Measurements from ENCODE around the gene RNF166. TPM values are rescaled to one million over a fixed set of nuclear protein-coding genes. Genes with fewer than 3 reads are reported as not detected.

Gene RNF166
- total RNA-seq, 1 experiment from 2014 or later: 17.5 TPM

- no TSS peak for BruUV-seq (replicated peaks)
- no peak for DNase-seq (ENCODE audit: unreplicated experiment)
- Mint-ChIP-seq H3K4me1 (ENCODE audit: insufficient read depth, unreplicated experiment) (no peaks in the 10 kb centered on the region), H3K4me3 (ENCODE audit: unreplicated experiment) (no peak overlapping the region), H3K9me3 (ENCODE audit: unreplicated experiment) (no peaks in the 10 kb centered on the region), H3K27me3 (ENCODE audit: insufficient read depth, unreplicated experiment) (peaks cover 12% of the 10 kb centered on the region), H3K36me3 (ENCODE audit: insufficient read depth, unreplicated experiment) (peaks cover 6% of the 10 kb centered on the region), H3K27ac (ENCODE audit: low read depth, unreplicated experiment) (no peak overlapping the region)
- POLR2A ChIA-PET: no interaction called here
- CTCF ChIA-PET: no interaction called here
- intact Hi-C loops (cut with micrococcal nuclease): no loop called here
- no peak for TF ChIP-seq CTCF (IDR thresholded peaks at IDR 0.05; ENCODE audit: unreplicated experiment)
Measured at GRCh38 chr16:88695218-88695617, 11.0 kb downstream of the RNF166 start.

DNA sequence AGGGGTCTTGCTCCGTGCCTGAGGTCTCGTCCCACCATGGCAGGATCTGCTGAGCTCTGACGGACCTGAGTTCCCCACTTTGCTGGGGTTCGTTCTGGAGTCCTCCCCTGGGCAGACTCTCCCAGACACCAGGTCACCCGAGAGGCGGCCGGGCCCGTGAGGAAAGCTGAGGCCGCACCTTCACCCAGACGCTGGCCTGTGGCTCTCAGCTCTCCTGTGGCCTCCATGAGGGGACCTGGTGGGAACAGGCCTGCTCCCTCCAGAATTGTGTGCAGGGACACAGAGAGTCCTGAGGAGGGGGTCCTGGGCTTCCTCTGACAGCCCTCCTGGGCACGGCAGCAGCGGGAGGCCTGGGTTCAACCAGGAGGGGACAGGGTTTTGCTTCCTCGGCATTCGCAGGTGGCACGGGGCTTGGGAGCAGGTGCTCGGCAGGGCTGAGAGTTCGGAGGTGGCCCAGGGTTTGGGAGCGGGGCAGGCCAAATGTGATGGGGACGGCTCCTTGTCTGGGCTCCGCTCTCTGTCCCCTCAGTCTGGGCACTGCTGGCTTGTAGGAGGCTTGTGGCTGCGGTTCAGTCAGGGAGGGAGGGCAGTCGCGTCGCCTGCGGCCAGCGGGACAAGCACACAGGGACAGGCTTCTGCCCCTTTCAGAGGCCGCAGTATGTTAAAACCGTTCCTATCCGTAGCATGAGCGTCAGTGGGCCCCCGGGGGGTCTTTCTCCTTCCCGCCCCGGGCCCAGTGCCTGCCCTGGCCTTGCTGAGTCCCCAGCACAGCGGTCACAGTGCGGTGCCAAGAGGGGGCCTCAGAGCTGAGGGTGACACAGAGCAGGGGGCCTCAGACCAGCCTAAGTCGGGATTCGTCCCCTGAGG lies 11.8 kb downstream of the RNF166 start:
- DNase-seq (ENCODE audit: unreplicated experiment): no peak
- Mint-ChIP-seq H3K27ac (ENCODE audit: low read depth, unreplicated experiment) (no peak overlapping the region), H3K9me3 (ENCODE audit: unreplicated experiment) (no peaks in the 10 kb centered on the region), H3K27me3 (ENCODE audit: insufficient read depth, unreplicated experiment) (peaks cover 14% of the 10 kb centered on the region), H3K36me3 (ENCODE audit: insufficient read depth, unreplicated experiment) (peaks cover 2% of the 10 kb centered on the region), H3K4me1 (ENCODE audit: insufficient read depth, unreplicated experiment) (no peaks in the 10 kb centered on the region), H3K4me3 (ENCODE audit: unreplicated experiment) (no peak overlapping the region)
- no TSS peak for BruUV-seq (replicated peaks)
- intact Hi-C loops (cut with micrococcal nuclease): no loop called here
- POLR2A ChIA-PET: no interaction called here
- CTCF ChIA-PET: no interaction called here
- no peak for TF ChIP-seq CTCF (IDR thresholded peaks at IDR 0.05; ENCODE audit: unreplicated experiment)

DNA sequence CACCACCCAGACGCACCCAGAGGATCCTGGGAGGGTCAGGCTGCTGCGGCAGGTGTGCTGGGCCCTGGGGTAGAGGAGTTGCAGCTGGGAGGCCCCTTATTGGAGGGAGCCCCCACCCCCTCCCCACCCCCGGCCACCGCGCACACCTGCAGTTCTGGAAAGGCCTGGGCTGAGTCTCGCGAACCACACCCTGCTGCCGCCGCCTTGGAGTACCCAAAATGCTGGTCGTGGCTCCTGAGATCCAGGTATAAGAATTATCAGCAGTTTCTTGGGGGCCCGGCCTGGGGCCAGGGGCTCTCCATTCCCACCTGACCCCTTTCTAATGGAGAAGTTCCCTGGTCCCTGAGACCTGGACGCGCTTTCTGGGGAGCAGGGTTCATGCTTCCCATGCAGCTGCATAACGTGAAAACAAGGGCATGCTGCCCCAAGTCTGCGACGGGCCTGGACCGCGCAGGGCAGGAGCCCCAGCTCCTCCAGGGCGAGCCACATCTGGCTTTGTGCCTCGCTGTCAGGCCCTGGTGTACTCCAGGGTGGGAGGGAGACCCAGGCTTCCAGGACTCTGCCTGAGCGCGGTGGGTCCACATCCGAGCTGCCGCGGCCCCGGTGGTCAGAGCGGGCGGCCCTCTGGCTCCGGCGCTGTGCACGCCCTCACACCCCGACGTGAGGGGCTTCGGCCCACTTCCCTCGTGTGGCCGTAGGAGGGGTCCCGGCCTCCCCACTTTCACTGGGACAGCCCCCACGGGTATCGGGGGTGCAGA lies 12.6 kb downstream of the RNF166 start:
- ChIA-PET CTCF (no interaction called here), POLR2A (no interaction called here)
- no peaks in the 10 kb centered on the region for H3K36me3 Mint-ChIP-seq (ENCODE audit: insufficient read depth, unreplicated experiment)
- no peak overlapping the region for H3K4me3 Mint-ChIP-seq (ENCODE audit: unreplicated experiment)
- no peak overlapping the region for H3K27ac Mint-ChIP-seq (ENCODE audit: low read depth, unreplicated experiment)
- no TSS peak for BruUV-seq (replicated peaks)
- no peak for DNase-seq (ENCODE audit: unreplicated experiment)
- H3K4me1 Mint-ChIP-seq (ENCODE audit: insufficient read depth, unreplicated experiment): no peaks in the 10 kb centered on the region
- TF ChIP-seq CTCF (IDR thresholded peaks at IDR 0.05; ENCODE audit: unreplicated experiment): no peak
- H3K27me3 Mint-ChIP-seq (ENCODE audit: insufficient read depth, unreplicated experiment): peaks cover 14% of the 10 kb centered on the region
- intact Hi-C loops (cut with micrococcal nuclease): no loop called here
- no peaks in the 10 kb centered on the region for H3K9me3 Mint-ChIP-seq (ENCODE audit: unreplicated experiment)

DNA sequence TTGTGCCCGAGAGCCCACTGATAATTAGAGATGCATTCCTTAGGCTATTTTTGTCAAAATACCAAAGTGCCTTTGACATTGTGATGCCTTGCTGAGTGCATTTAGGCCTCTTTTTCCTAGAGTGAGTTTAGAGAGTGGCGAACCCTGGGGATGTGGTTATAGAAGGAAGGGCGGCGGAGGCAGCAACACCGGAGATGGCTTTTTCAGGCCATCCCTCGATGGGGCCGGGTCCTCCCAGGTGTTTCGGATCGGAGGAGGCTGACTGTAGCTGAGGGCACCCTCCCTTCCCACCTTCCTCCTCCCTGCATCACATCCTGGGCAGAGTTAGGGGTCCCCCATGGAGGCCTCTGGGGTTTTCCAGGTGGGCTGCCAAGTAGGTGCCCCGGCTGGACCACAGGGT lies 13.3 kb downstream of the RNF166 start:
- ChIA-PET POLR2A (no interaction called here), CTCF (no interaction called here)
- Mint-ChIP-seq H3K27me3 (ENCODE audit: insufficient read depth, unreplicated experiment) (peaks cover 14% of the 10 kb centered on the region), H3K4me1 (ENCODE audit: insufficient read depth, unreplicated experiment) (no peaks in the 10 kb centered on the region), H3K36me3 (ENCODE audit: insufficient read depth, unreplicated experiment) (no peaks in the 10 kb centered on the region), H3K27ac (ENCODE audit: low read depth, unreplicated experiment) (no peak overlapping the region), H3K9me3 (ENCODE audit: unreplicated experiment) (no peaks in the 10 kb centered on the region), H3K4me3 (ENCODE audit: unreplicated experiment) (no peak overlapping the region)
- no peak for DNase-seq (ENCODE audit: unreplicated experiment)
- intact Hi-C loops (cut with micrococcal nuclease): no loop called here
- no peak for TF ChIP-seq CTCF (IDR thresholded peaks at IDR 0.05; ENCODE audit: unreplicated experiment)
- no TSS peak for BruUV-seq (replicated peaks)

All from MCF 10A (cell line).